GM19397 (cell line): ENCODE data around the gene ABCB4.
"Not testable (repeated sequence)": the region's sequence is repeated elsewhere in the genome, so short reads cannot be mapped to it uniquely, and the experiment has no call there.

Source experiments
- ATAC-seq: cut with Tn5 transposase; IDR thresholded peaks from one replicate; pipeline ENCODE4 v1.9.1; 2021; ENCODE audit warnings: mild to moderate bottlenecking, moderate library complexity; ENCODE audit not compliant: unreplicated experiment

Gene ABCB4

DNA sequence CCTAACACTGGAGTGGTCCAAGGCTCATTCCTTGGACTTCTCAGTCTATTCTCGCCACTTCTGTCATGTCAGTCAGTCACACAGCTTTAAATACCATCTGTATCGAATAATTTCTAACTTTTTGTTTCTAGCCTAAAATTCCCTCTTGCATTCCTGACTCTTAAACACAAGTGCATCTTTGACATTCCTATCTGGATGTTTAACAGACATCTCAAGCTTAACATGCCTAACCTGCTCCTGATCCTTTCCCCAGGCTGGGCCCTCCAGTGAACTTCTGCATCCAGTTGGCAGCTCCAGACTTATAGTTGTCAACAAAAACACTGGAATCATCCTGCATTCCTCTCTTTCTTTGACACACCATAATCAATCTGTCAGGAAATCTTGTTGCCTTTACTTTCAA, 4.5 kb upstream of the ABCB4 start:
- no peak for ATAC-seq

DNA sequence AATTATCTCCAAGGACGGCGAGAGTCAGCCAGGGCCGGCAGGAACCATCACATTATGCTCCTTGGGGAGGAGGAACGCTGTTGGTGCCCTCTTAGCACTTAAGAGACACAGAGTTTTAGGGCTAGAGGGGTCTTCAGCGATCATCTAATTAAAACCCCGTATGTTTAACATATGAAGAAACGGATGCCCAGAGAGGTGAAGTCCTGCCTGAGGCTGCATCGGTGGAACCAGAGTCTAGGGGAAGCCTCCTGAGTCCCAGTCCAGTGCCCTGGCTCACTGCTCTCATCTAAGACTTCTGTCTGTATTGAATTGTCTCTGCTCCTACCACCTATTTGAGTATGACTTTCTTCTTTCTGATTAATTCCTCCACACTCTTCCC, 688 bp upstream of the ABCB4 start:
- ATAC-seq: no peak

DNA sequence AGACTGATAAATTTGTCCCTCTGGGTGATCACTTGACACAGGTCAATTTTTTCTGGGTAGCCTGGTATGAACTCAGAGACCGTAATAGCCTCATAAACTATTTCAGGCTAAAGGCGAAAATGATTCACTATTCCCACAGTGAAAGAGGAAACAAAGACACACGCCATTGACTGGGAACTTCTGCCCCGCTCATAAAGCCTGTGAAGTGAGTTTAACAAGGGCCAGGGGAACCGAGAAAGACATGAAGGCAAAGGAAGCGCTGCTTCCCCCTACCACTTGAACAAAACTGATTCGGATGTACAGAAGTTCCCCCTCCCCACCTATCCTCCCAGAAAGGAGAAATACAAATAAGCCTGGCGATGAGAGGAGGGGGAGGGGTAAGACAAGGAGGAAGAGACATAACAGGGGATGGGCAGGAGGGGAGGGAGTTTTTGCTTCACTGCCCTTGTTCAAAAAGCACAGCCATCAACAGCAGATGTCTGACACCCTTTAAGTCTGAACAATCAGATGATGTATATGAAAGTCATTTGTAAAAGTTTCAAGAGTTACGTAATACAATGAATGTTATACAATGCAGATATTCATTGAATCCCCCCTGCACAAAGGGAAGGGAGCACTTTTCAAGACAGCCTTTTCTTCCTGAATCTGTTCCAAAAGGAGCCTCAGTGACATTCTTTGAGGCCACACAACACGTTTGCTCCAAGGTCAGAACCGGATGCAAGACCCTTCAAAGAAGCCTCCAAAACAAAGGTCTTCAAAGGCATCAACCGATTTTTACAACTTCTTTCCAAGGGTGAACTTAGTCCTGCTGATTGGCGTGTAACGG, 734 bp downstream of the ABCB4 start:
- peak; percentile 71 for ATAC-seq

DNA sequence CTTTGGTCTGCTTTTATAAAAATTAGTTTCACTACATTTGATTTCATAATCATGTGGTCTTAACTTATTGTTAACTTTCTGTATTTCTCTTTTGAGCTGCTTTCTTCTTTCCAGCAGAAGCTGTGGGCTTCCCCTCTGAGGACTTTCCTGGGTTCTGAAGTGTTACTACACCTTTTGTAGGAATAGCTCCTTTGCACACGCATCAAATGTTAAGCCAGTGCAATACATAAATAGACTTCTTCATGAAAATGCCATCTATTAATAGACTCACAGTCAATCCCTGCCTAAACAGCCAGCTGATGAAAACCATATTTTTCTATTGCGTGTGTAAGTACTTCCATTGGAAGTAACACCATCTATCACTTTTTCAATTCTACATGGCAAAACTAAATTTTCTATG, 1.5 kb downstream of the ABCB4 start:
- peak; percentile 0 for ATAC-seq

DNA sequence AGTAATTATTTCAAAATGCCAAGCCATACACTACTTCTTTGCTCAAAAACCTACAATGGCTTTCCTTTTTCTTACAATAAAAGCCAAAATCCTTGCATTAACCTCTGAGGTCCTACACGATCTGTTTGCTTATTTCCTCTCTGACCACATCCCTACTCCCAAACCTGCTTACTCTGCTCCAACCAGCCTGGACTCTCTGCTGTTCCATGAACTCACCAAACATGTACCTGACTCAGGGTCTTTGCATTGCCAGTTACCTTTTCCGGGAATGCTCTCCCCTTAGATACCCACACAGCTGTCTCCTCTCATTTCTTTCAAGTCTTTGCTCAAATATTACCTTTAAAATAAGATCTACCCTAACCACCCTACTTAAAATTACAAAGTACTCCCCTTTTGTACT, 2.3 kb downstream of the ABCB4 start:
- ATAC-seq: no peak

DNA sequence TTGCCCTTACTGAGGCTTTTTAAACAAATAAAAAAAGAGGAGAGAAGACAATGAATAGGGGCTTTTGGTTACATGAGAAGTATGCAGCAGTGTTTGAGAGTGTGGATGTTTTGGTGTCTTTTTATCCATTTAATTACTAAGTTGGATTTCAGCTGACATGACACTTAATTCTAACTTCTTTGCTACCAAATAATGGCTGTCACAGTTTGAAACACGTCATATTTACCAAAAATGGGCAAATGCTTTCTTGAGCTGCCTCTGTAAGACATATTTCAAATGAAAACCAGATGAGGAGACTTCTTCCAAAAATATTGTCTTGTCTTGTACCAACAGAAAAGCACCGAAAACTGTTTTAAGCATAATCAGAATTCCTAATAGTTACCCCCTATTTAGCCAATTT, 4.0 kb downstream of the ABCB4 start:
- ATAC-seq: no peak

DNA sequence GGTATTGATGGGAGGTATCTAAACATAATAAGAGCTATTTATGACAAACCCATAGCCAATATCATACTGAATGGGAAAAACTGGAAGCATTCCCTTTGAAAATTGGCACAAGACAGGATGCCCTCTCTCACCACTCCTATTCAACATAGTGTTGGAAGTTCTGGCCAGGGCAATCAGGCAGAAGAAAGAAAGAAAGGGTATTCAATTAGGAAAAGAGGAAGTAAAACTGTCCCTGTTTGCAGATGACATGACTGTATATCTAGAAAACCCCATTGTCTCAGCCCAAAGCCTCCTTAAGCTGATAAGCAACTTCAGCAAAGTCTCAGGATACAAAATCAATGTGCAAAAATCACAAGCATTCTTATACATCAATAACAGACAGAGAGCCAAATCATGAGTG, 6.3 kb downstream of the ABCB4 start:
- ATAC-seq: not testable (repeated sequence)

DNA sequence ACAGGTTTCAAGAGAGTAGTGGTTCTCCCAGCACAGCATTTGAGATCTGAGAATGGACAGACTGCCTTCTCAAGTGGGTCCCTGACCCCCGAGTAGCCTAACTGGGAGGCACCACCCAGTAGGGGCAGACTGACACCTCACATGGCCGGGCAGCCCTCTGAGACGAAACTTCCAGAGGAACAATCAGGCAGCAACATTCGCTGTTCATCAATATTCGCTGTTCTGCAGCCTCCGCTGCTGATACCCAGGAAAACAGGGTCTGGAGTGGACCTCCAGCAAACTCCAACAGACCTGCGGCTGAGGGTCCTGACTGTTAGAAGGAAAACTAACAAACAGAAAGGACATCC, 10.0 kb downstream of the ABCB4 start:
- ATAC-seq: not testable (repeated sequence)

DNA sequence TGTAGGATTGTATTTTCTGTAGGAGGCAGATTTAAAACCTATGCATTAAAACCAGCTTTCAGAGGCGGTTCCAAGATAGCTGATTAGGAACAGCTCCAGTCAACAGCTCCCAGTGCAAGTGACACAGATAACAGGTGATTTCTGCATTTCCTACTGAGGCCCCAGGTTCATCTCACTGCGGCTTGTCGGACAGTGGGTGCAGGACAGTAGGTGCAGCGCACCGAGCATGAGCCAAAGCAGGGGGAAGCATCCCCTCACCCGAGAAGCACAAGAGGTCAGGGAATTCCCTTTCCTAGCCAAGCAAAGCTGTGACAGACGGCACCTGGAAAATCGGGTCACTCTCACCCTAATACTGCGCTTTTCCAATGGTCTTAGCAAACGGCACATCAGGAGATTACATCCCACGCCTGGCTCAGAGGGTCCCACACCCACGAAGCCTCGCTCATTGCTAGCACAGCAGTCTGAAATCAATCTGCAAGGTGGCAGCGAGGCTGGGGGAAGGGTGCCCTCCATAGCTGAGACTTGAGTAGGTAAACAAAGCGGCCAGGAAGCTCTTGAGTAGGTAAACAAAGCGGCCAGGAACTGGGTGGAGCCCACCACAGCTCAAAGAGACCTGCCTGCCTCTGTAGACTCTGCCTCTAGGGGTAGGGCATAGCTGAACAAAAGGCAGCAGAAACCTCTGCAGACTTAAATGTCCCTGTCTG, 10.5 kb downstream of the ABCB4 start:
- ATAC-seq: not testable (repeated sequence)

DNA sequence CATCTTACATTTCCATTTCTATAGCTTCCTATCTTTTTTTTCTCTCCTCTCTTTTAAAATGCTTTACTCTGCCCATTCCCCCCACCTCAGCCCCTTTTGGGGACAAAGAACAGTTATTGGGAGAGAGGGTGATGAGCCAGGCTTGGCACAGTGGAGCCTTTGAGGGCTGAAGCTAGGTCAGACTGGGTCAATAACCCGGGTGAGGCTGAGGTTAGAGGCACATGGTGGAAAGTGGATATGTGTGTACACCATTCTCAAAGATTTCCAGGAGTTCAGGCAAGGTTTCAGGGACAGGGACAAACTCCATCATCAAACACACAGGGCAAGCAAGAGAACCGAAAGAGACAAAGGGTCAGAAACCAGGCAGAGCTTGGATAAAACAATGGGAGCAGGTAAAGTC, 11.5 kb downstream of the ABCB4 start:
- ATAC-seq: no peak

DNA sequence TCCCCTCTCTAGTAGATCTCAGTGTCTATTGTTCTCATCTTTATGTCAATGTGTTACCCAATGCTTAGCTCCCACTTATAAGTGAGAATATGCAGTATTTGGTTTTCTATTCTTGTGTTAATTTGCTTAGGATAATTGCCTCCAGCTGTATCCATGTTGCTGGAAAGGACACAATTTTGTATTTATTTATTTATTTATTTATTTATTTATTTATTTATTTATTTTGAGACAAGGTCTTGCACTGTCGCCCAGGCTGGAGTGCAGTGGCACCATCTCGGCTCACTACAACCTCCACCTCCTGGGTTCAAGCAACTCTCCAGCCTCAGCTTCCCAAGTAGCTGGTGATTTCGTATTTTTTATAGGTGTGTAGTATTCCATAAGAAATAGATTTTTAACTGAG, 15.0 kb downstream of the ABCB4 start:
- ATAC-seq: not testable (repeated sequence)

DNA sequence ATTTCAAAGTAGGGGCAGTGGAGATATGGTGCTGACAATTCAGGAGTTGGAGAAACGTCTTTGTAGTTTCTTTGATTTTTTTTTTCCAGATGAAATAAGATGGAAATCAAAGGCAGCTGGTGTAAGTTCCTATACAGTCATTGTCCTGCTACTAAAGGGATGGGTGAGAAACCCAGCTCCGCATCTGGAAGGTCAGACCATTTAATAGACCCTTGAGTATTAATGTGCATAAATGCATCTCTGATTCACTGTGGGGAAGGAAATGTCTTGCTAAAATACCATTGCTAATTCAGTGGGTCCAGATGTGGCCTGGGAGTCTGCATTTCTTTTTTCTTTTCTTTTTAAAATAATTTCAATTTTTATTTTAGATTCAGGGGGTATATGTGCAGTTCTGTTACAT, 15.5 kb downstream of the ABCB4 start:
- no peak for ATAC-seq

DNA sequence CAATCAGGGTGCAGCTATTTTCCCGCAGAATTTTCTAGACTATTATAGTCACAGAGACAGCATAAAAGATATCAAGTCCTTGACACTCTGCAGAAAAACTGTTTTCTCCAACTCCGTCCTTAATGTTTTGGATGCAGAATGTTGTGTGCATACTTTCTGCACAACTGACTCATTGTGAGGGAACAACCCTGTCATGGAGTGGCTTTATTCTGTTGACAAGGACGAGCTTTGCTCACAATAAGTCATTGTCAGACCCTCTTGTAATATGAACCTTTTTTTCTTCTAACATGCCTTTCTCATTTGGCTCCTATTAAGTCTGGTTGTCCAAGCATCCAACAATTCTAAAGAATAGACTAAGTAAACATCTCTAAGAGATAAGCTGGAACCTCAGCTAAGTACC, 17.3 kb downstream of the ABCB4 start:
- no peak for ATAC-seq

DNA sequence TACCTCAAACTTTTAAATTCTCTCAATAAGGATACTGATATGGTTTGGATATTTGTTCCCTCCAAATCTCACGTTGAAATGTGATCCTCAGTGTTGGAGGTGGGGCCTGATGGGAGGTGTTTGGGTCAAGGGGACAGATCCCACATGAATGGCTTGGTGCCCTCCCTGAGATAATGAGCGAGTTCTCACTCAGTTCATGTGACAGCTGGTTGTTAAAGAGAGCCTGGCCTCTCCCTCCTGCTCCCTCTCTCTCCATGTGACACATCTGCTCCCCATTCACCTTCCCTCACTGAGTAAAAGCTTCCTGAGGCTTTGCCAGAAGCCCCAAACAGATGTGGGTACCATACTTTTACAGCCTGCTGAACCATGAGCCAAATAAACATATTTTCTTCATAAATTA, 19.2 kb downstream of the ABCB4 start:
- no peak for ATAC-seq

DNA sequence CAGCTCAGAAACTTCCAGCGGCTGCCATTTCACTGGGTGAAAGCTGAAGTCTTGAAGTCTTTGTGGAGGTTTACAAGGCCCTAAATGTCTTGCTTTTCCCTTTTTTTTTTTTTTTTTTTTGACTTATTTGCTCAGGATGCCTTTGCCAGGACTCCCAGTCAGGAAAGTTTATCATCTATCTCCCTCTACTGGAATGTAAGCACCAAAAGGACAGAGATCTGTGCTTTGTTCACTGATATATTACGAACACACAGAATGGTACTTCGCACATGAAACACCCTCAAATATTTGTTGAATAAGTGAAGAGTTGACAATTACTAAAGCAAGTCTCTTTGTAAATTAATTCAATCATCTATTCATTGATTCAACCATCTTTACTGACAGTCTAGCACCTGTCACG, 23.2 kb downstream of the ABCB4 start:
- ATAC-seq: no peak

DNA sequence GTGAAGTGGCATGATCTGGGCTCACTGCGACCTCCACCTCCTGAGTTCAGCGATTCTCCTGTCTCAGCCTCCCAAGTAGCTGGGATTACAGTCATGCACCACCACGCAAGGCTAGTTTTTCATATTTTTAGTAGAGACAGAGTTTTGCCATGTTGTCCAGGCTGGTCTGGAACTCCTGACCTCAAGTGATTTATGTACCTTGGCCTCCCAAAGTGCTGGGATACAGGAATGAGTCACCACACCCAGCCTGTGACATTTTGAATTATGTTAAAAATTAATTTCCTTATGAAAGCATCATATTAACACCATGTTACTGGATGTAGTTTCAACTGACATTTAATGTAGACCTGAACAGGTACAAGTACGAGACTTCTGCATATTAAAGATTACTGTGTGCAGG, 24.3 kb downstream of the ABCB4 start:
- ATAC-seq: no peak

DNA sequence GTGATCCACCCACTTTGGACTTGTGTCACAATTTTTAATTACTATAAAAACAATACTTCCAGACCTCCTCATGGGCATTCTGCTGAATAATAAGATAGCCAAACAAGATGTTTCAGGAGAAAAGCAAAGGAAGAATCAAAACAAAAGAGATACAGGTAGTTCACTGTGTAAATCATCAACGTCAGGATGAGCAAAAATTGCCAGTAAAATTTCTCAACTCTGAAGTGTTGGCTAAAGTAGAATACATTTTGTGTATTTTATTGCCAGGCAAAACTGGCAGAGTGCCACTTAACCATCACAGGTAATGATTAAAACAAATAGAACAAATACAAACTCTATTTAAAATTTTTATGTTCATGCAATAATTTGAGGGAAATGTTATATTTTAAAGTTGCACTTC, 24.8 kb downstream of the ABCB4 start:
- ATAC-seq: no peak

DNA sequence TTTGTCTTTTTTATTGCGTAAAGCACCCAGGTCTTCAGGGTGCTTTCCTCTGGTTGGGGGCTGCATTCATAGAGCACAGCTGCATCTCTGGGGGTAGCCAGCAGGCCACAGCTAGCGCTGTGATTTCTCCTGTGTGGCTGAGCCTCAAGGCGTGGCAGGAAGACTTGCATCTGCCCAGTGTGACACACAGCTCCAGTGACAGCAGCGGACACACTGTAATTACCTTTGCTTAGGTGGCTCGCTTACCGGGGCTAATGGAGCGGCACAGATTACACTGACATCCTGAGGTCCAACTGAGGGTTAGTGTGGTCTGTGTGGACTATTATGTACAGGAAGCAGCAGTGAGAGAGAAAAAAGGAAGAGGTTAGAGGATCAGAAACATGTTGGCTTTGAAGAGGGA, 27.1 kb downstream of the ABCB4 start:
- ATAC-seq: no peak

DNA sequence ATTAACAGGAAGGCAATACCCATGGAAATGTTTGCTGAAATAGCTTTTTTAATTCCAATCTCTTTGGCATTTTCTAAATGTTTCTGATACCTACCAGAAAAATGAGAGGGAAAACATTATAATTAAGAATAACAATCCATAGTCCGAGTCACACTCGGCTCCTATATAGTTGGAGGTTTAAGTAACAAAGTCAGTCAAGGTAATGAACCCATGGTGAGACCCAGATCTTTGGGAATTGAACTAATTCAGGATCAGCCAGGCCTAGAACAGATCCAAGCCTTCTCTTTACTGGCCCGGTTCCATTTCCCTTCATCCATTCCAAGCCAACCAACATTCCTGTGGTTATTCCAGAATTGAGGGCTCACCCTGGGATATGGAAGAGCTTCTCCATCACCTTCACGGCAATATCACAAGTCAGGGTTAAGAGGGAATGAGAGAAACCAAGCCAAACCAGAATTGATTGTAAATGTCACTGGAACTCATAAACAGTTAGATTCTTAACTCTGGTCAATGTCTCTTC, 28.3 kb downstream of the ABCB4 start:
- no peak for ATAC-seq

DNA sequence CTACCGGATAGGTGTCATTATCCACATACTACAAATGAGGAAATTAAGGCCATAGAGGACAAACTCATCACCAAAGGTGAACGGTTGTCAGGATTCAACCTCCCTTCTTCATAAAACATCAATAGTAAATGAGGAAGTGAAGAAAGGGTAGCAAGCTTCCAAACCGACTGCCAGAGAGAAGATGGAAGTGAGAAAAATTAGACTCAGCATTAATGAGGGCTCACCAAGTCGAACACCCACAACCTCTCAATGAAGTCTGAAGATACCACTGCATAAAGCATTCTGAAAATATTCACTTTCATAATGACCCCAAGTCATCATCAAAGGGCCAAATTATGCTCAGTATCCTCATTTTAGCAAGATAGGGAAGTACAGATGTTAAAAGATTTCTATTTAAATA, 29.6 kb downstream of the ABCB4 start:
- ATAC-seq: peak; percentile 86

DNA sequence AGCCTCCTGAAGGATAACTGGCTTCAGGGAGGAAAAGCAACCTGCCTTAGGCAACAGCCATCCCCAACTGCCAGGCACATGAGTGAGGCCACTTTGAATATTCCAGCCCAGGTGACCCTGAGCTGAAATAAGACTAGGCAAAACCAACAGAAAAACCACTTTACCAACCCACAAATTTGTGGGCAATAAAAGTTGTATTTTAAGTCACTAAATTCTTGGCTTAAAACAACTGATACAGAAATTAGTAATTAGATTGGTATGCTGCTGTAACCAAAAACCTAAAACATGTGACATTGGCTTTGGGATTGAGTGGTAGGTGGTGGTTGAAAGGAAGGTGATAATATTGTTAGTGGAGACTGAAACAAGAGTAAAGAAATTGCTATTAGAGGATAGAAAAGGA, 39.9 kb downstream of the ABCB4 start:
- ATAC-seq: no peak

DNA sequence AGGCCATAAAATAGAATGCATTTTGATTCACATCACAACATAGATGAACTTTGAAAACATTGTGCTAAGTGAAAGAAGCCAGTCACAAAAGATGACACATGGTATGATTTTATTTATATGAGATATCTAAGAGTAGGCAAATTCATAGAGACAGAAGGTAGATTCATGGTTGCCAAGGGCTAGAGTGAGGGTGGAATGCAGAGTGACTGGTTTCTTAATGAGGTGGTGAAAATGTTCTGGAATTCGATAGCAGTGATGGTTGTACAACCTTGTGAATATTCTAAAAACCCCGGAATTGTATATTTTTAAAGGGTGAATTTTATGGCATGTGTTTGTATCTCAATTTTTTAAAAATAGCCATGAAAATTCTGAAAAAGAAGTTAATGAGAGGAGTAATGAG, 42.9 kb downstream of the ABCB4 start:
- ATAC-seq: no peak
